ACC112 (cell line): ENCODE results near the gene NFE2L3.
A peak's percentile ranks its signal among the peaks of the same experiment; 100 is the strongest.
"Not testable (repeated sequence)": the region's sequence is repeated elsewhere in the genome, so short reads cannot be mapped to it uniquely, and the experiment has no call there.

Experiments used
- H2AFZ ChIP-seq: fragments of 200-600 bp; sonication (generic); one replicate; pipeline ENCODE4 v1.6.0; 2017; ENCODE audit warnings: antibody characterized with exemption, low read length; ENCODE audit not compliant: unreplicated experiment
- H3K27ac ChIP-seq: fragments of 200-600 bp; sonication (generic); 2 replicates; pipeline ENCODE4 v1.5.1; 2014; ENCODE audit warnings: low read depth, mild to moderate bottlenecking, antibody characterized with exemption, low read length, moderate library complexity
- H3K27me3 ChIP-seq: fragments of 200-600 bp; sonication (generic); 2 replicates; pipeline ENCODE4 v1.6.1; 2014; ENCODE audit warnings: mild to moderate bottlenecking, antibody characterized with exemption, low read length, moderate library complexity, mixed read lengths; ENCODE audit not compliant: insufficient read depth
- H3K36me3 ChIP-seq: fragments of 200-600 bp; sonication (generic); 2 replicates; pipeline ENCODE4 v1.6.1; 2016; ENCODE audit warnings: mild to moderate bottlenecking, antibody characterized with exemption, low read length, moderate library complexity, mixed read lengths; ENCODE audit not compliant: insufficient read depth
- H3K4me1 ChIP-seq: fragments of 200-600 bp; sonication (generic); one replicate; pipeline ENCODE4 v1.6.1; 2016; ENCODE audit warnings: low read length, mixed read lengths; ENCODE audit not compliant: insufficient read depth, unreplicated experiment, control insufficient read depth
- H3K4me3 ChIP-seq: fragments of 200-600 bp; sonication (generic); 2 replicates; pipeline ENCODE4 v1.5.1; 2014; ENCODE audit warnings: mild to moderate bottlenecking, low read depth, low read length
- H3K79me2 ChIP-seq: fragments of 200-600 bp; sonication (generic); one replicate; pipeline ENCODE4 v1.6.0; 2016; ENCODE audit warnings: low read length; ENCODE audit not compliant: control insufficient read depth, unreplicated experiment, insufficient read depth

The NFE2L3 gene

GRCh38 chr7:26188206-26188956 lies 36.4 kb downstream of the NFE2L3 start:
- H3K27ac ChIP-seq, result no peak overlapping the region
- H3K4me1 ChIP-seq, result peaks cover 17% of the 10 kb centered on the region
- peaks cover 23% of the 10 kb centered on the region for H3K79me2 ChIP-seq
- H2AFZ ChIP-seq, result no peak overlapping the region
- H3K4me3 ChIP-seq, result no peak overlapping the region
- H3K27me3 ChIP-seq, result no peaks in the 10 kb centered on the region
- H3K36me3 ChIP-seq, result peaks cover 59% of the 10 kb centered on the region

DNA sequence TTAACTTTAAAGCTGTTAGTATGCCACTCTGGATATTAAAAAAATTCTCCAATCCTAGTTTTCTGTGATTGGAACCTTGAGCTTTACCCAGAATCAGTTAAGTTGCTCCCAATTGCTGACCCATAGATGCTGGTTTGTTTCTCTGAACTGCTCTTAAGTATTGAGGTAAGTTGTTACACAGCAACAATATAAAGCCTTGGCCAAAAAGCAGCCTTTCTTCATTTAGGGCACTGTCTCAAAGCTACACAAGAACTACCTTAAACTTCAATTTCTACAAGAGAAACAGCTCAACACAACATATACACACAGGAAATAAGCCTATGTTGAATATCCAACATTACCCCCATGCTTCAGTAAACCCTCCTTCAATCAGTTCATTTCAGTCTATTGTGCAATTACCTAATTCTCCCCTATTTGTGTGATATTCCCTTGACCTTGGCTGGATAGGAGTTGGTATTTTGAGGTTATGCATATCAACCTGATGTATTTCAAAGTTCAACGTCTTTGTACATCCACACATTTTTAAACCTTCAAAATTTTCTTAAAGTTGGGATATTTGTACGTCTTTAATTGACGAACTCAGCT lies 37.1 kb downstream of the NFE2L3 start:
- Histone ChIP-seq H3K27me3 (no peaks in the 10 kb centered on the region), H3K36me3 (peaks cover 66% of the 10 kb centered on the region), H3K4me3 (no peak overlapping the region), H2AFZ (no peak overlapping the region), H3K27ac (no peak overlapping the region), H3K4me1 (peaks cover 18% of the 10 kb centered on the region), H3K79me2 (peaks cover 30% of the 10 kb centered on the region)

GRCh38 chr7:26189697-26190096 lies 37.7 kb downstream of the NFE2L3 start:
- Histone ChIP-seq H3K36me3 (peaks cover 66% of the 10 kb centered on the region), H3K27me3 (no peaks in the 10 kb centered on the region), H2AFZ (no peak overlapping the region), H3K4me3 (no peak overlapping the region), H3K27ac (no peak overlapping the region), H3K79me2 (peaks cover 36% of the 10 kb centered on the region), H3K4me1 (peaks cover 14% of the 10 kb centered on the region)

- no peak overlapping the region for H2AFZ ChIP-seq
- H3K36me3 ChIP-seq, result peaks cover 72% of the 10 kb centered on the region
- peaks cover 18% of the 10 kb centered on the region for H3K4me1 ChIP-seq
- no peak overlapping the region for H3K27ac ChIP-seq
- no peak overlapping the region for H3K4me3 ChIP-seq
- peaks cover 43% of the 10 kb centered on the region for H3K79me2 ChIP-seq
- H3K27me3 ChIP-seq, result no peaks in the 10 kb centered on the region
Measured at GRCh38 chr7:26190417-26190869, 38.4 kb downstream of the NFE2L3 start.

DNA sequence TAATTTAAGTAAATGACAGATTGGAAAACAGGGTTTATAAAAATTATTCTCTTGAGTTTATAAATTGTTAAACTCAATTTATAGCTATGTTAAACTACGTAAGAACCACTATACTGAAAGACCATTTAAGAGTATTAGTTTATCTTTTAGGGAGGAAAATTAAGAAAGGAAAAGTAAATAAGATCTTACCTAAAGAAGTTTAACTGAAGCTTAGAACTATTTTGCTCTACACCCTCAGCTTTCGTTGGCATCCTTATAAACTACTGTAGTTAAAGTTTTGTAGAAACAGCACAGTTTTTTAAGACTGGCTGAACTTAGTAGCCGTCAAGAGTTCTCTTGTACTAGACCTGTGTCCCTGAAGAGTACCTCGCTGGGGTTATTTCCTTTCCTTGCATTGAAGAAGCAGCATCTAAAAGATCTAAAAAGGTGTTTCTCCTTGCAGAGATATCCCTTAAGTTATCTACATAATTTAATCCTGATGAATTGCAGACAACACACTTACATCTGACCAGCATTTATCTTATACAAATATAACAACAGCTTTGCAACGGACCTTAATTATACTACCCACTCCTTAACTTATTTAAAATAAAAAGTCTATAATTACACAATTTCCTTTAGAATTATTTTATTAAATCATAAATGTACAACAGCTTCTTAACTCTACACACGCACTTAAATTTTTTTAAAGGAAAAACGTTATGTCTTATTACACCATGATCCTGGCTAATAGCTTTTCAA lies 39.4 kb downstream of the NFE2L3 start:
- H2AFZ ChIP-seq, result no peak overlapping the region
- H3K36me3 ChIP-seq, result peaks cover 81% of the 10 kb centered on the region
- peaks cover 53% of the 10 kb centered on the region for H3K79me2 ChIP-seq
- H3K4me3 ChIP-seq, result no peak overlapping the region
- H3K27ac ChIP-seq, result no peak overlapping the region
- no peaks in the 10 kb centered on the region for H3K27me3 ChIP-seq
- peaks cover 26% of the 10 kb centered on the region for H3K4me1 ChIP-seq

DNA sequence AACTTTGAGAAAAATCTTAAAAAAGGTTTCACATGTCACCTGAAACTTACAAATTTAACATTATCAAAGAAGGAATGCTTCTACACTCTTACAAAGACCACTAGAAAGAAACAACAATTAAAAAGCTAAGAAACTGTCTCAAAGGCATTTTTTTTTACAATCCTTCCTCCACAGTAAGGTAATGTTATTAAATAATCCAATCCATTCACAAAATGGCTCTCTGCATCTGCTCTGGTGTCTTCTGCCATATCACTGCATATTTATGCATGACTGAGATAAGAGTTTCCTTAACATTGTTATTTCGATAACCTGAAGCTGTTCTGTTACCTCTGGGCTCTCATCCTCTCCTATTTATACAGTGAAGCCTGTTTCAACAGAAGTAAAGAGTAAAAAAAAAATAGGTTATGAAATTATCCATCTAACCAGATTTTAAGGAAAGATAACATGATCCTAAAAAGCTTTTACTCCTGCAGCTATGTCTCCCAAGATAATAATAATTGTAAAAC lies 40.0 kb downstream of the NFE2L3 start:
- Histone ChIP-seq H3K4me1 (peaks cover 32% of the 10 kb centered on the region), H3K27me3 (no peaks in the 10 kb centered on the region), H3K27ac (no peak overlapping the region), H3K79me2 (peaks cover 59% of the 10 kb centered on the region), H3K36me3 (peaks cover 87% of the 10 kb centered on the region), H3K4me3 (no peak overlapping the region), H2AFZ (no peak overlapping the region)

DNA sequence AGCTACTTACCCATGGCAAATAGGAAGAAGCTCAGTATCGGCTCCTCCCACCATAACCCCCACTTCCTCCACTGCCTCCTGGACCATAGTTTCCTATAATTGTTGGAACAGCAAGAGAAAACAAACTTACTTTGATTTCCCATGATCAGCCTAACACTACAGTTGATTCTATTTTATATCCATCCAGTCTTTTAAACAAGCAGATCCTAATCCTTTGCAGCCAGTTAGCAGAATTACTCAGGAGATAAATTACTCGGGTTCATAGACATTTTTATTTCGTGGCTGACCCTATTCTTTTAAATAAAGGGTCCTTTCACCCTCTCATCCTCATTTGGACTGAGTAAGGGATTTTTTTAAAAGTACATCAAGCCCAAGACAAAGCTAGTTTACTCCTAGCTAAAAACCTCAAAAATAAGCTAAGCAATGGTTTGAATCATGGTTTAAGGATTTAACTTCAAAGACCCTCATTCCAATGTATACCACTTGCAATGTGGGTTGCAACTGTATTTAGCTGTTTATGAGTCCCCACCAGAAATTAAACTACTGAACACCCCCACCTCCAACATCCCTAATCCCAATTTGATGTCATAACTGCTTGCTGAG lies 40.6 kb downstream of the NFE2L3 start:
- Histone ChIP-seq H3K4me3 (no peak overlapping the region), H3K27ac (no peak overlapping the region), H2AFZ (no peak overlapping the region), H3K4me1 (peaks cover 37% of the 10 kb centered on the region), H3K27me3 (no peaks in the 10 kb centered on the region), H3K36me3 (peaks cover 89% of the 10 kb centered on the region), H3K79me2 (peaks cover 65% of the 10 kb centered on the region)

- Histone ChIP-seq H3K4me3 (no peak overlapping the region), H3K36me3 (peaks cover 86% of the 10 kb centered on the region), H3K79me2 (peaks cover 75% of the 10 kb centered on the region), H3K27me3 (no peaks in the 10 kb centered on the region), H3K27ac (no peak overlapping the region), H2AFZ (no peak overlapping the region), H3K4me1 (peaks cover 35% of the 10 kb centered on the region)
Measured at GRCh38 chr7:26193432-26194207, 41.6 kb downstream of the NFE2L3 start.

DNA sequence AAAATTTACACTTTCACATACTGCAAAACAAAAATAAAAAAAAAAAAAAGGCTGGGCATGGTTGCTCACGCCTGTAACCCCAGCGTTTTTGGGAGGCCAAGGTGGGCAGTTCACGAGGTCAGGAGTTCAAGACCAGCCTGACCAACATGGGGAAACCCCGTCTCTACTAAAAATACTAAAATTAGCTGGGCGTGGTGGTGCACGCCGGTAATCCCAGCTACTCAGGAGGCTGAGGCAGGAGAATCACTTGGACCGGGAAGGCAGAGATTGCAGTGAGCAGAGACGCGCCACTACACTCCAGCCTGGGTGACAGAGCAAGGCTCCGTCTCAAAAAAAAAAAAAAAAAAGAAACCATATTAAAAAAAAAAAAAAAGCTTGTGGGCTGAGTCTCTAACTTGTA lies 42.8 kb downstream of the NFE2L3 start:
- Histone ChIP-seq H3K4me1 (peaks cover 35% of the 10 kb centered on the region), H3K79me2 (peaks cover 86% of the 10 kb centered on the region), H3K36me3 (peaks cover 86% of the 10 kb centered on the region)
- not testable (repeated sequence) for H3K27ac ChIP-seq, H3K4me3 ChIP-seq, H2AFZ ChIP-seq, H3K27me3 ChIP-seq

GRCh38 chr7:26195182-26195581 lies 43.2 kb downstream of the NFE2L3 start:
- Histone ChIP-seq H3K4me3 (peak overlapping the region; percentile 3; the same call in 1 of the 2 replicates), H3K36me3 (peaks cover 84% of the 10 kb centered on the region), H3K4me1 (peaks cover 35% of the 10 kb centered on the region), H3K27ac (no peak overlapping the region), H3K79me2 (peaks cover 90% of the 10 kb centered on the region), H2AFZ (no peak overlapping the region), H3K27me3 (no peaks in the 10 kb centered on the region)
